Hematopoietic multipotent progenitor cell treated with erythropoietin and hydrocortisone succinate and interleukin-3 and kit ligand, for 6 days (in vitro differentiated cells): ENCODE measurements around the gene OR5K2.

Experiments used
- DNase-seq: peaks from one replicate; pipeline ENCODE4 v3.0.0-alpha.2; 2015

Gene OR5K2

DNA sequence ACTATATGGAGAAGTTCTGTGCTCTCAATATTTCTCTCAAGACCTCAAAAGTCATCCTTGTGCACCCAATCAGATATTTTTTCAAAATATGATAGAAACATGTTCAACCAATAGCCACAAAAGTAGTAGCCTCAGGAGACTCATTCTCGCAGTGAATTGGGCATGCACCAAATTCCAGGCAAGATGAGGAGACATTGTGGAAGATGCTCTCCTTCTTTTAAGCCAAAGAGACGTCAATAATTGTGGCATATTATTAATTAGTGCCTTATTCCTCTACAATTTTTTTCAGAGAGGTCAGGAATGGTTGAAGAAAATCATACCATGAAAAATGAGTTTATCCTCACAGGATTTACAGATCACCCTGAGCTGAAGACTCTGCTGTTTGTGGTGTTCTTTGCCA, at the start of gene OR5K2:
Gene OR5K2, plus strand, starts transcription at position 301 of the 400 bp plus-strand sequence. Its CDS starts 0 bp downstream, at position 301.
- DNase-seq: no peak

DNA sequence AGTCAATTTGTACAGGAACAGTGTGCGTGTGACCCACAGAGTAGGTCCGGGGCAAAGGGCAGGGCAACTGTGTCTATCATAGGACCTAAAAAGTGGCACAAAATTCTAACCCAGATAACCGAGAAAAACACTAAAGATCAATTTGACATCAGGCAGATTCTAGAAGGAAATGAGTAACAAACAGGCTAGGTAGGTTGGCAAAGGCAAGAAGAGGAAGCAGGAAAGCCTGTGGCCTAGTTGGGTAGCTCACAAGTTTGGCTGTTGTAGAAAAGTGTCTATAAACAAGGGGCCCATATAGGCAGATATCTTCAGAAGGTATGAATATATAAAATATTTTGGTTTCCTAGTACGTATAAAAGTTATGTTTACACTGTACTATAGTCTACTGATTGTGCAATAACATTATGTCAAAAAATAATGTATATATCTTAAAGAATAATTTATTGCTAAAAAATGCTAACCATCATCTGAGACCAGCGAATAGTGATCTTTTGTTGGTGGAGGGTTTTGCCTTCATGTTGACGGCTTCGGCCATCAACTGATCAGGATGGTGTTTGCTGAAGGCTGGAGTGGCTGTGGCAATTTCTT, 47.8 kb upstream of the OR5K2 start:
- DNase-seq: no peak

DNA sequence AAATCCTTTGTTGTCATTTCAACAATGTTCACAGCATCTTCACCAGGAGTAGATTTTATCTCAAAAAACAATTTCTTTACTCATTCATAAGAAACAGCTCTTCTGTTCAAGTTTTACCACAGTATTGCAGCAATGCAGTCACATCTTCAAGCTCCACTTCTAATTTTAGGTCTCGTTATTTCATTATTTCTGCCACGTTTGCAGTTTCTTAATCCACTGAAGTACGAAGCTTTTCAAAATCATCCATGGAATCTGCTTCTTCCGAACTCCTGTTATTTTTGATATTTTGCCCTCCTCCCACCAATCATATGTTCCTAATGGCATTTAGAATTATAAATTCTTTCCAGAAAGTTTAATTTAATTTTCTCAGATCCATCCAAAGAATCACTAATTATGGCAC, 47.1 kb upstream of the OR5K2 start:
- no peak for DNase-seq

DNA sequence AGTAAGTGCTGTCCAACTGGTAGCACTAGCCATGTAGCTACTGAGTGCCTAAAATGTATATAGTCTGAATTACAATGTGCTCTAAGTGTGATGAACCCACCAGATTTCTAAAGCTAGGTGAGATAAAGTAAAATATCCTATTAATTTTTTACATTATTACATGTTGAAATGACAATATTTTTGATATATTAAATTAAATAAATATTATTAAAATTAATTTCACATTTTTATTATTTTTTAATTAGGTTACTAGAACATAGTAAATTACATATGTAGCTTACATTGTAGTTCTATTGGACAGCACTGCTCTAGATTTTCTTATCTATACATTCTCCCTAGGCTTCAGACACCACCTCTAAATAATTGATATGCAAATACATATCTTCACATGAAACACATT, 43.7 kb upstream of the OR5K2 start:
- no peak for DNase-seq

DNA sequence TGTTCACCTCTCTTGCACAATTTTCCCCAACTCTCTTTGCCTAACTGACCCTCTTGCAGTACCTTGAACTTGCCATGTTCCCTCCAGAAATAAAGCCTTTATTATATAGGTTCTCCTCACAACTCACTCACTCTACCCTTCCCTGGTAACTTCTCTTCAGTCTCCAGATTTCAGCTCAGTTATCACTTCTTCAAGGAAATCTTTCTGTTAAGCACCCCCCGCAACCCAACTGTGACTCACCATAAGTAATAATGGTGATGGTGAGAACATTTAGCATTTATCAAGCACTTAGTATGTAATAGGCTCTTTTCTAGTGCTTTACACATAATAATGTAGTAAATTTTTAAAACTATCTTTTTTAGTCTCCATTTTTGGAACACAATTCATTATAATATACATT, 42.6 kb upstream of the OR5K2 start:
- DNase-seq: no peak

DNA sequence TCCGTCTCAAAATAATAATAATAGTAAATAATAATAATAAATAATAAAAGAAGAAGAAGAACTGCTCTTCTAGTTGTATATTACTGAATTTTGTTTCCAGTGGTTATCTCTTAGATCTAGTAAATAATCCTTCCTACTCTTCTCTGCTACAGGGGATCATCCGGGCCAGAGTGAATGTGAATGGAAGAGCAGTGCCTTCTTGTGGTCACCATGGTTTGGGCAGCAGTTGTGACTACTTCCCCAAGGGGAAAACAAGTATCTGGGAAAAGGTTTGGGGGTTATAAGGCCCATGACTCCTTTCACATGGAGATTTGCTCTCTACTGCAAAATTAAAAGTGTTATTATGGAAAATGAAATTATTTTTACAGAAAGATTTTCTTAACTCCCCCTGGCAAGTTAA, 39.9 kb upstream of the OR5K2 start:
- no peak for DNase-seq

DNA sequence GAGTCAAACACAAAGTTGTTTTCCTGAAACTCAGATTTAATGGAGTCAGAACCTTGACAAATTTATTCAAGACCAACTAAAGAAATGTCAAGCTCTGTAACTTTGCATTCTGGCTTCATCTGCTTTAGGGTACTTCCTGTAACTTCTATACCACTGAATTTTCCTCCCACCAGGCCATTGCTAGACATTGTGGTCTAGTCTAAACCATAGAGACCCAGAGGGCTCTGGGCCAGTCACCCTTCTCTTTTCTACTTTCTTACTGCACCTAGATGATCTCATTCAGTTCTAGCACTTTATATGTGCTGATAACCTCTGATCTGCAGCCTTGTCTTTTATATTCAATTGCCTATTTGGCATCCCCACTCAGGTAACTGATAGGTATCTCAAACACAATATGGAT, 37.3 kb upstream of the OR5K2 start:
- DNase-seq: no peak

DNA sequence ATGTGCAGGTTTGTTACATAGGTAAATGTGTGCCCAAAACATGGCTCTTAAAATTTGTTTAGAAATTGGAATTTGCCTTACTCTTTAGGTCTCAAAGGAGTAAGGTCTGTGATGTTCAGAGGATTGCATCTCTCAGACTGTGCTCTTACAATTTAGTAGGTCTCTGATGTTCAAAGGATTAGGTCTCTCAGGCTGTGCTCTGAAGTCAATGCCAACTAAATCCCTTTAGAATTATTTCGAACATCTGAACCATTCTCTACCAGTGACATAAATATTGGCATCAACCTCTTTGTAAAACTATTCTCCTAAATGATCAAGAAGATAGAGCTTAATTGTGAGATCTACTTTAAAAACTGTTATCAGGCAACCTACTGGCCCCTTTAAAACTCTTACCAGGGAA, 34.6 kb upstream of the OR5K2 start, which contains the start of gene OR5K1:
Gene OR5K1, plus strand, starts transcription at position 301 of the 400 bp plus-strand sequence. CDS start 6,376 bp downstream, outside the sequence.
- DNase-seq: no peak

DNA sequence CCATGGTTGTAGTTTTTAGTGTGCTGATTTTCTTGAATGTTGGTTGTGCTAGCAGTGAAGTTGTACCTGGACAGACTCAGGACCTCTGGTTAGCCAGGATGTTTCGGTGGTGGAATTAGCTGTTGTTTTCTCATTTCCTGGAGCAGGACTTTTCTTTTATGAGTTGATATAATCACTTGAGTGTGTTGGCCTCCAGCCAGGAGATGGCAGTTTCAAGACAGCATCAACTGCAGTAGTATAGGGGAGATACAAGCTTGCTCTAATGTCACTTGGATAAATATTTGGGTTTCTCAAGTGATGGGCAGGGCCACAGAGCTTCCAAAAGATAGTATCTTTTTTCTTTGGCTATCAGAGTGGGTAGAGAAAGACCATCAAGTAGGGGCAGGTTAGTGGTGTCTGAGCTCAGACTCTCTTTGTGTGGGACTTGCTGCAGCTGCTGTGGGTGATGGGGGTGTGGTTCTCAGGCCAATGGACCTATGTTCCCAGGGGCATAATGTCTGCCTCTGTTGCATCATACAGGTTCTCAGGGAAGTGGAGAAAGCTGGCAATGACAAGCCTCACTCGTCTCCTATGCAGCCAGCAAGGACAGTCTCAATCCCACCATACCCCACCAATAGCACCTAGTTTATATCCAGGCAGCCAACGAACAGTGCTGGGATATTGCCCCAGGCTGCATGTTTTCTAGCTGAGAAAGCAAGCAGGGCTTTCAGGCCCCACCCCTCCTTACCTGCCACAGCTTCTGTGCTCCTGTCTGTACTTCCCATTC, 14.6 kb upstream of the OR5K2 start:
- DNase-seq: peak; percentile 10

DNA sequence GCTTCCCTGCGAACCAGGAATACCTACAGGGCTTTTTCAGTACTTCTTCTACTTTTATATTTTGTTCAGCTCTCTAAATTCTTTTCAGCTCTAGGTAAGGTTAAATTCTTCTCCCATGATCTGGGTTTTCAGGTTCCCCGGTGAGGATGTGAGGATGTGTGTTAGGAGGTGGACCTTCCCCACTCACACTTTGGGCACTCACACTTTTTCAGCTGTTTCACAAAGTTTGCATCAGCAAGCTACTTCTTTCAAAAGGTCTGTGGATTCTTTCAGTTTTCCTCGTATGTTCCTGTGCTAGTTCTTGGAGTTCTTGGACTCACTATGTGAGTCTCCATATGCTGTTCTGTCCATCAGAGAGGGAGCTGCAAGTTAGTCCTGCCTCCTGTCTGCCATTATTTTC, 13.9 kb upstream of the OR5K2 start:
- DNase-seq: no peak

DNA sequence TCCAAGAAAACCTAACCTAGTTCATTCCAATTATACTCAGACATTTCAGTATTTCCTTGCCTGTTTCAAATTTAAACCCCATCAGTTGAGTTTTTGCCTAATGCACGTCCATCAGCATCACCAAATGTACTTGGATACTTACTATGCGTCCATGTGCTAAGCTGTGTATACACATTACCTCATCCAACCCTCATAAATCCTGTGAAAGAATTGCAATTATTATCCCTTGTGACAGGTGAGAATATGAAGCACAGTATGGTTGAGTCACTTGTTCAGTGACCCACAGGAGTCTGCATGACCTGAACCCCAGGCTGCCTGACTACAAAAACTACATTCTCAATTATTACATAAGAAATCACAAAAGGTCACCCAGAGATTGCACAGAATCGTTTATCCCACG, 2.5 kb downstream of the OR5K2 start:
- DNase-seq: no peak

DNA sequence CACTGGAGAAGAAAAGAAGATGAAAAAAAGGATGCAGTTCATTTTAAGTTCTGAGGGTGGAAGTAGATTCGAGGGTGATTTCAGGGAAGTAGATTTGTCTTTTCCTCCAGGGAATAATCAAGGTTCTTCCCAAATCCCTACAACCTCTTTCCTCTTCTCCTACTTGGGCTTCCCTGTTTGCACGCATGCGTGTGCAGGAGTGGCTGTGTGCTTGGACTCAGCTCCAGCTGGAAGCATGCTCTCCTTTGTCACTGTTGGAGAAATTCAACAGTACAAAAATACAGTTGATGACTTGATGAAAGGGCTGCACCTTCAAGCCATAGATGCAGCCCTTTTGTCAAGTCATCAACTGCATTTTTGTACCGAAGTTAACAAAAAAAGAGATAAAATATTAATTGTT, 3.8 kb downstream of the OR5K2 start:
- DNase-seq: no peak

DNA sequence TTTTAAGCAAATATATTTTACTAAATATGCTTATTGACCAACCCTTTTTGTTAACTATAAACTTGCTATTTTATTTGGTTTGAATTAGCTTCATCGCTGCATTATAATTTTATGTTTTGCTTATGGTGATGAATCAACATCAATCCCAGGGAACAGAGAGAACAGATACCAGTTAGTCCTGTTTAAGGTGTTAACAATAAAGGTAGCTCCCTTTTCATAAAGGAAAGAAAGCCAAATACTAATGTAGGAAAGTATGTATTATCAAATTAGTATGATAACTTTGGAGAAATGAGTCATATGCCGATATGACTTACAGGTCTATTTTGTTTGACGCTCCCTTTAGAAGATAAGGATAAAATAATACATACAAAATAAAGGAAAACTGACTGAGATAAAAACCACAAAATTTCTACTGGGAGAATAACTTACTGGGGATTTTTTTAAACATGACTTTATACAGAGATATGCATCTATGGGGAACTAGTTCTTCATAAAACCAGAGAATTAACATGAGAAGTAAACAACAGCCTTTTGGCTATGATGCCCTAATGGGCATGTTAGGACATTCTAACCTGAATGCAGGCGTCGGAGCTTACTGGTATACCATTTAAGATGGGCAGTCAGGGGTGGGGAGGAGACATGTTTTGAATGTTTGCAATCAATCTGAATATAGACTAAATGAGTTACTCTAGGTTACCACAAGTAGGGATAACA, 4.5 kb downstream of the OR5K2 start:
- DNase-seq: no peak

DNA sequence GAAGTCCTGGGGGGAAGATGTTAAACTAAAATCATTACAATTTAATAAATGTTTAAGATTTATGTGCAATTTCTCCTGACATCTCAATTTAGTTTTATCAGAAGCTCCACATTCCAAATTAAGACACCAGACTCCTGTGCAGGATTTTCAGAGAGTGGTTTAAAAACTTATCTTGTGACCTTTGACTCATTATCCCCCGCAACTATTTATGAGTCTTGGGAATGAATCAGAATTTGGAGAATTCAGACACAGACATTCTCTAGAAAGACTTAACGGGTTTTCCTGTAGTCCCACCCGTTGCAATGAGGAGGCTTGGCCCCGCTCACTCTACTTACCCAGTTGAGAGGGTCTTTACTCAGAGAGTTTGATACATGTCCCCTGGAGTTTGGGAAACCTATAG, 7.1 kb downstream of the OR5K2 start:
- no peak for DNase-seq

DNA sequence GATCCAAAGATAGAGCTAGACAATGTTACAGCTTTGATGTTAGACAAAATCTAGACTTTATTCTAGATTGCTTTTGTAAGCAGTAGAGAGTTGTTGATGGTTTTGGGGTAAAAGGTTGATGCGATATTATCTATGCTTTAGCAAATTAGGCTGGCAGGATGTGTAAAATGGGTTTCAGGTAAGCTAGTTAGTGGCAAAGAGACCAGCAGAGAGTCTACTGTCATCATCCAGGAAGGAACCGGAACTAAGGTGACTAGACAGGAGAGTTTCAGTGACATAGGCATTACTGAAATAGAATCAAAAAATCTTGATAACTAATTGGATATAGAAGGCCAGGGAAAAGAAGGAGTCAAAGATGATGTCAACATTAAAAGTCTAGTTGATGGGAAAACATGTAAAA, 11.1 kb downstream of the OR5K2 start:
- DNase-seq: no peak

DNA sequence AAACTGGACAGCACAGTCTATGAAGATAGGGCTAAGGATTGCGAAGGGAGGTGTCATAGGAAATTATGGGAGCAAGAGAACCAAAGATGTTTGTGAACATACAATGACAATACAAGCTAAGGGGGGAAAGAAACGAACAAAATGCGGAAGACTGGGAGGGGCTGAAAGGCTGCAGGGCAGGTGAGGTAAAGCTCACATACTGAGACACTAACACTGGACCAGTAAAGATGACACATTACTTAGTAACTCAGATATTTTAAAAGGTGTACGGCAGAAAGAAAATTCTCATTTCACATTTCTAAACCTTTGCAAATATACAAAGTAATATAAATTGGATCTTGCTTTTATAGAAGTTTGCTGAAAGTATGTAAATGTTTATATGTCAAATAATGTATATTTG, 15.1 kb downstream of the OR5K2 start:
- no peak for DNase-seq

DNA sequence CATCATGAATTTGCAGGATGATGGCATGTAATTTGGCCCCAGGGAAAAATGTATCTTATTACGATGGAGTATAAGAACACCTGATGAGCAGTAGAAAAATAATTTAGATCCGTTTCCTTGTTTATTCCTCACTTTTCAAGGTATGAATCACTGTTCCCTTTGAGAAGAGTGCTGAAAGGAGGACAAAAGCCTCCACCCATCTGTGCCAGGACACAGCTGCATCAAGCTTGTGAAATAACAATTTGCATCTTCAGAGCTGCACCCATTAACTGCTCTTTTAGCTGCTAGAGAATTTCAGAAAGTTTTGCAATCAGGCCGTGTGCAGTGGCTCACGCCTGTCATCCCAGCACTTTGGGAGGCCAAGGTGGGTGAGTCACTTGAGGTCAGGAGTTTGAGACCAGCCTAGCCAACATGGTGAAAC, 15.6 kb downstream of the OR5K2 start:
- DNase-seq: peak; percentile 27

DNA sequence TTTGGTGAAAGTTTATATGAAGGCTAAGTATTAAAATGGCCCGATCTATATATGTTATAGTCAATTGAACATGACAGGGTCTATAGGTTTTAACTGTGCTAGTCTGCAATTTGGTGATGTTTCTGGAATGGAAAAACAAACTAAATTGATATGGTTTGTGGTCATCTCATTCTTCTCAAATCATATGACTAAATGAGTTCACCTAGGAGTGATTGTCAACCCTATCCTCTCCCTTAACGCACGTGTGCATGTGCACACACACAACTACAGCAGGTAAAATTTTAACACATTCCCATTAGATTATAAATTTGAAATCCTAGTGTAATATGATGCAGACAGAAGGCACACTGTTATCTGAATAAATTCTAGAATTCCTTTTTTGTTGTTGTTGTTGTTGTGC, 16.3 kb downstream of the OR5K2 start:
- DNase-seq: no peak

DNA sequence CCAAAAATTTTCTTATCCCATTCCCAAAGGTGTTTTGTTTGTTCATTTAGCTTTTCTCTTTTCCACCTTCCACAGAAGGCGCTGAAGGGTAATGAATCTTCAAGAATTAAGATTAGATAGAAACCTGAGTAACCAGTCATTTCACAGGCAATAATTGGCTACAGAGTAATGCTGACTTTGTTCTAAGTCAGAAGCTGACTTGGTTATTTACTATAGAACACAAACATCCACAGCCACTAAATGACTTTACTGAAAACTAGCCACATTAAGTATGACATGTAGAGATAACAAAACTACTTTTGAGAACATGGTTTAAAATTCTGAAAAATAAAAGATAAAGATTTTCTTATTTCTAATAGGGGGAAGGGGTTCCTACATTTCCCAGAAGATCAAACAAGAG, 17.5 kb downstream of the OR5K2 start:
- no peak for DNase-seq

DNA sequence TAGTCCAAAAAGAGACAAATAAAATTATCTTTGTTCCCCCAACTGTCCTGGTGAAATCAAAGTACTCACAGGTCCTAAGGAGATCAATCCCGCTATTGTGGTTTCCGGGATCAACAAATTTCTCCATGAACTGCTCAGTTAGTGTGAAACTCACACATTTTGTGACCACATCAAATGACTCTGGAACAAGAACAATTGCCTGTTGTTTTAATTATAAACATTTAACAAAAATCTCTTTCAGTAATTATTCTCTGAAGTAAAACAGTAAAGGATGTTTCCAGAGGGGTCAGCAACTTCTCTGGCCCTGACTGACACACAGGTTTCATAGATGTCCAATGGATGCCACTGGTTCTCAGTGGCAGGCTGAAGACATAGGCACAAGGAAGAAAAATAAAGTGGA, 21.3 kb downstream of the OR5K2 start:
- no peak for DNase-seq

DNA sequence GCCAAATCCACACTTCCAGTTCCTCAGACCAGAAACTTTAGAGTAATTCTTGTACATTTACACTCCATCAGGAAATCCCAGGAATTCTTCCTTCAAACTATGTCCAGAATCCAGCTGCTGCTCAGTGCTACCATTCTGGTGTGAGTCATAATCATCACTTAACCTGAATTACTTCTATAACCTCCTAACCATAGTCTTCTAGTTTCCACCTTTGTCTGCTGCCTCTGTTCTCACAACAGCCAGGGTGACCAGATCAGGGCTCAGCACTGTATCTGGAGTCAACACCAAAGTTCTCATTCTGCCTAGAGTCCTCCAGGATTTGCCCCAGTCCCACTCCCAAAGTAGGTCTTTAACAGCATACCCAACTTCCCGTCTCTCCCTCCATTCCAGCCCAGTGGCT, 21.9 kb downstream of the OR5K2 start:
- no peak for DNase-seq

DNA sequence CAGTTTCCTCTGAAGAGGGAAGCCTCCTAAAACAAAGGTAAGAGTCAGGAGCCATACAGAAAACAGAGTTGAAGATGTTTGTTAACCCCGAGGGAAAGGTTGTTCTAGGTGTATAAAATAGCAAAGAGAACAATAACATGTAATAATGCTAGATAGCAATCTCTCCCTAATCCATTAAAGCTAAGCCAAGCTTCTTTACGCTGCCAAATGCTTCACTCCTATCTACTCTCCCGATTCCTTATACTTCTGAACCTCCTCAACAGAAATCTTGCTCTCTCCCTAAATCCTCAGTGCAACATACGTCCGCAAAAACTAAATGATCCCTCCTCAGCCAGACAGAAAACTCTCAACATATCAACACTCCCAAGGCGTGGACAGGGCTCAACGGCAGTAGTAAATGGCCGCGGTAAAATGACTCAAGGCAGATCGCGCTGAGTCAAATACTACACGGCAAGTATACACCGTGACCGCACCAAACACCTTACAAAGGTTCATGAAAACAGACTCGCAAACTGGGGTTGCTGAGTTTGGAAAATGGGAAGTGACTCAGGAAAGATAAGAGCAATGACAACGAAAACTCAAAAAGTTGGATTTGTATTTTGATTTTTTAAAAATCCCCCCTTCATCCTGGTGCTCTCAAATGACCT, 24.5 kb downstream of the OR5K2 start:
- DNase-seq: peak; percentile 75

DNA sequence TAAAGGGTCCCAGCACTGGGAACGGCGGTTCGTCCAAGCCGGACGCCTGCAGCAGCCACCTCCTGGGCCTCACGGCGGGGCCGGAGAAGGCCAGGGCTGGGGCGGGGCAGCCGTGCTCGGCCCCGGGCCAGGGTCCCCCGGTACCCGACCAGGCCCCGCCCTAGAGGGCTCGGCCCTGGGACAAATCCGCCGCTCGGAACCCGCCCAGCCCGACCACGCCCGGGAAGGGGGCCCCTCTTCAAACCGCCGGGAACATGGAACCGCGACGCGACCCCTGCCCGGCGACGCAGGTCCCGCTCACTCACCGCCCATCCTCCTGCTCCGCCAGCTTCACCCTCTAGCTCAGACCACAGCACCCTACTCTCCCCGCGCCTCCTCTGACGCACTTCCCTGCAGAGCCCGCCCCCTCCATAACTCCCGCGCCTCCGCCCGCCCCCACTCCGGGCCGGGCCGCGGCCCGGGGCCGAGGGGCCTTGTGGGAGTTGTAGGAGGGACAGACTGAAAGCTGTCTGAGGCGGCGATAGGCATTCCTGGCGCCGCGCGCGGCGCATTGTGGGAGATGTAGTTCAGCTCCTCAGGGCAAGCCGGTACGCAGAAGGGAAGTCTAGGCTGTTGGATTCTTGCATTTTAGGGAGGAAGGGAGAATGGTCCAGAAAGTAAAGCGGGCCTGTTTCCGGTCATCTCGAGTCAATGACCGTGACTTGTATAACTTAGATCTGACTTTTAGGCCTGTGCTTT, 25.2 kb downstream of the OR5K2 start, which contains the start of gene CLDND1:
Gene CLDND1, minus strand, starts transcription at position 359 of the 738 bp plus-strand sequence. CDS start 1,478 bp downstream, outside the sequence.
- peak; percentile 98 for DNase-seq
